Osteoblast (primary cell): Measurements from ENCODE around the gene TMEM167B. TPM values are rescaled to one million over a fixed set of nuclear protein-coding genes. Genes with fewer than 3 reads are reported as not detected.

Experiments
- DNase-seq: peaks from one replicate; pipeline ENCODE4 v3.0.0; 2011; ENCODE audit warnings: low spot score, mixed read lengths; ENCODE audit not compliant: insufficient read length; ENCODE audit errors: missing footprints
- H2AFZ ChIP-seq: 2 replicates; pipeline ENCODE4 v1.6.0; 2011; ENCODE audit warnings: mild to moderate bottlenecking, low read length
- H3K27ac ChIP-seq: 2 replicates; pipeline ENCODE4 v1.5.1; 2011; ENCODE audit warnings: mild to moderate bottlenecking, low read depth, low read length, moderate library complexity
- H3K27me3 ChIP-seq: 2 replicates; pipeline ENCODE4 v1.6.0; 2012; ENCODE audit warnings: mild to moderate bottlenecking, control low read depth, inconsistent platforms, low read length, moderate library complexity; ENCODE audit not compliant: insufficient read depth
- H3K36me3 ChIP-seq: 2 replicates; pipeline ENCODE4 v1.5.1; 2011; ENCODE audit warnings: mild to moderate bottlenecking, low read length, control low read depth, moderate library complexity; ENCODE audit not compliant: insufficient read depth
- H3K4me1 ChIP-seq: 2 replicates; pipeline ENCODE4 v1.5.1; 2011; ENCODE audit warnings: mild to moderate bottlenecking, low read length, control low read depth, moderate library complexity; ENCODE audit not compliant: insufficient read depth
- H3K4me2 ChIP-seq: 2 replicates; pipeline ENCODE4 v1.6.0; 2011; ENCODE audit warnings: mild to moderate bottlenecking, low read length; ENCODE audit not compliant: insufficient read depth
- H3K4me3 ChIP-seq: fragments of 200-600 bp; sonication (generic); 3 replicates; pipeline ENCODE4 v1.5.1; 2012; ENCODE audit warnings: mild to moderate bottlenecking, low read length, inconsistent platforms; ENCODE audit not compliant: insufficient read depth
- H3K79me2 ChIP-seq: 2 replicates; pipeline ENCODE4 v1.6.0; 2012; ENCODE audit warnings: mild to moderate bottlenecking, low read length, control low read depth, inconsistent platforms; ENCODE audit not compliant: insufficient read depth
- H3K9me3 ChIP-seq: 2 replicates; pipeline ENCODE4 v1.5.1; 2011; ENCODE audit warnings: low read depth, low read length, control low read depth
- H4K20me1 ChIP-seq: 2 replicates; pipeline ENCODE4 v1.6.0; 2012; ENCODE audit warnings: mild to moderate bottlenecking, low read length, control low read depth; ENCODE audit not compliant: insufficient read depth
- CTCF ChIP-seq: IDR thresholded peaks from 2 replicates; pipeline ENCODE4 v1.5.1; 2011; ENCODE audit warnings: mild to moderate bottlenecking, low read depth, low read length, moderate library complexity; ENCODE audit errors: extremely low read depth
- total RNA-seq: library from RNA; depleted of rRNA; stranded (reverse); fragments of >200 nt; gene quantifications from 2 replicates; pipeline ENCODE4 v1.2.3, GENCODE V29; 2012

Gene TMEM167B
- total RNA-seq, 1 donor: 24.6 TPM

GRCh38 chr1:109133002-109133706 lies 42.6 kb downstream of the TMEM167B start:
- Histone ChIP-seq H3K9me3 (no peaks in the 10 kb centered on the region), H3K4me2 (no peak overlapping the region), H2AFZ (no peak overlapping the region), H3K27me3 (peaks cover 3% of the 10 kb centered on the region), H3K79me2 (no peaks in the 10 kb centered on the region), H3K36me3 (no peaks in the 10 kb centered on the region), H3K4me1 (peaks cover 4% of the 10 kb centered on the region), H3K27ac (no peak overlapping the region), H3K4me3 (no peak overlapping the region), H4K20me1 (no peaks in the 10 kb centered on the region)
- DNase-seq: no peak
- no peak for TF ChIP-seq CTCF

GRCh38 chr1:109133815-109134214 lies 43.3 kb downstream of the TMEM167B start:
- Histone ChIP-seq H3K27me3 (peaks cover 3% of the 10 kb centered on the region), H3K36me3 (no peaks in the 10 kb centered on the region), H3K79me2 (no peaks in the 10 kb centered on the region), H2AFZ (no peak overlapping the region), H3K4me1 (peaks cover 4% of the 10 kb centered on the region), H3K4me3 (no peak overlapping the region), H3K9me3 (no peaks in the 10 kb centered on the region), H3K27ac (no peak overlapping the region), H4K20me1 (no peaks in the 10 kb centered on the region), H3K4me2 (no peak overlapping the region)
- no peak for TF ChIP-seq CTCF
- DNase-seq: no peak

- no peak for DNase-seq
- H3K4me2 ChIP-seq: no peak overlapping the region
- H3K4me3 ChIP-seq: no peak overlapping the region
- no peak for TF ChIP-seq CTCF
- no peaks in the 10 kb centered on the region for H3K36me3 ChIP-seq
- H3K9me3 ChIP-seq: no peaks in the 10 kb centered on the region
- no peak overlapping the region for H3K27ac ChIP-seq
- H3K27me3 ChIP-seq: peaks cover 3% of the 10 kb centered on the region
- no peaks in the 10 kb centered on the region for H4K20me1 ChIP-seq
- peaks cover 4% of the 10 kb centered on the region for H3K4me1 ChIP-seq
- H3K79me2 ChIP-seq: no peaks in the 10 kb centered on the region
- no peak overlapping the region for H2AFZ ChIP-seq
Measured at GRCh38 chr1:109134423-109134822, 43.9 kb downstream of the TMEM167B start.

GRCh38 chr1:109135940-109136339 lies 45.4 kb downstream of the TMEM167B start:
- Histone ChIP-seq H3K4me2 (no peak overlapping the region), H3K4me3 (no peak overlapping the region), H2AFZ (peak overlapping the region; percentile 23), H3K9me3 (no peaks in the 10 kb centered on the region), H3K36me3 (no peaks in the 10 kb centered on the region), H4K20me1 (no peaks in the 10 kb centered on the region), H3K27ac (no peak overlapping the region), H3K79me2 (no peaks in the 10 kb centered on the region), H3K4me1 (peaks cover 4% of the 10 kb centered on the region), H3K27me3 (peaks cover 3% of the 10 kb centered on the region)
- no peak for TF ChIP-seq CTCF
- DNase-seq: no peak
